GM12864 (cell line): ENCODE measurements around the gene ZPR1.
"Not testable (repeated sequence)": the region's sequence is repeated elsewhere in the genome, so short reads cannot be mapped to it uniquely, and the experiment has no call there.

Source experiments
- DNase-seq: peaks from one replicate; pipeline ENCODE4 v3.0.0-alpha.2; 2011; ENCODE audit warnings: low read depth
- H3K4me3 ChIP-seq: 2 replicates; pipeline ENCODE4 v1.5.1; 2011; ENCODE audit warnings: mild to moderate bottlenecking, low read depth, low read length, control low read depth
- CTCF ChIP-seq: IDR thresholded peaks from 2 replicates; pipeline ENCODE4 v1.5.1; 2011; ENCODE audit warnings: low read depth, mild to moderate bottlenecking, moderate library complexity, low read length, control low read depth, inconsistent platforms; ENCODE audit errors: missing control alignments

Gene ZPR1

GRCh38 chr11:116787786-116788486 is at the start of gene ZPR1:
TSS of gene ZPR1 (minus strand) at chr11:116788023. CDS start at chr11:116787990, 33 bp downstream.
- H3K4me3 ChIP-seq: peak within 1 kb of the TSS; percentile 88
- no peak for TF ChIP-seq CTCF
- no peak for DNase-seq

DNA sequence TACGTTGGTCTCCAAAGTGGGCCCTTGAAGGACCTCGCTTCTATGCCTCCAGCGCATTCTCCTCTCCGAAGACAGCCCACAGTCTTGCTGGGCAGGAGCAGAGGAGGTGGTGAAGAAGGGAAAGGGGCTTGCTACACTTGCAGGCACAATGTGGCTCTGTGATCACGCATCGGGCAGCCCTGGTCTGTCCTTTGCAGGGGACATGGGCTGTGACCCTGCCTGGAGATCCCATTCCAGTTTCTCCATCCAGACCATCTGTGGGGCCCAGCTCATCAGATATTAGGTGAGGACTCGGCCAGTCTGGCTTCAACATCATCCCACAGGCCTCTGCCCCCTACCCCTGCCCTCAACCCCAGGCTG is 48.8 kb upstream of the ZPR1 start:
- no peak for DNase-seq
- no peak for TF ChIP-seq CTCF
- H3K4me3 ChIP-seq: no peak overlapping the region

DNA sequence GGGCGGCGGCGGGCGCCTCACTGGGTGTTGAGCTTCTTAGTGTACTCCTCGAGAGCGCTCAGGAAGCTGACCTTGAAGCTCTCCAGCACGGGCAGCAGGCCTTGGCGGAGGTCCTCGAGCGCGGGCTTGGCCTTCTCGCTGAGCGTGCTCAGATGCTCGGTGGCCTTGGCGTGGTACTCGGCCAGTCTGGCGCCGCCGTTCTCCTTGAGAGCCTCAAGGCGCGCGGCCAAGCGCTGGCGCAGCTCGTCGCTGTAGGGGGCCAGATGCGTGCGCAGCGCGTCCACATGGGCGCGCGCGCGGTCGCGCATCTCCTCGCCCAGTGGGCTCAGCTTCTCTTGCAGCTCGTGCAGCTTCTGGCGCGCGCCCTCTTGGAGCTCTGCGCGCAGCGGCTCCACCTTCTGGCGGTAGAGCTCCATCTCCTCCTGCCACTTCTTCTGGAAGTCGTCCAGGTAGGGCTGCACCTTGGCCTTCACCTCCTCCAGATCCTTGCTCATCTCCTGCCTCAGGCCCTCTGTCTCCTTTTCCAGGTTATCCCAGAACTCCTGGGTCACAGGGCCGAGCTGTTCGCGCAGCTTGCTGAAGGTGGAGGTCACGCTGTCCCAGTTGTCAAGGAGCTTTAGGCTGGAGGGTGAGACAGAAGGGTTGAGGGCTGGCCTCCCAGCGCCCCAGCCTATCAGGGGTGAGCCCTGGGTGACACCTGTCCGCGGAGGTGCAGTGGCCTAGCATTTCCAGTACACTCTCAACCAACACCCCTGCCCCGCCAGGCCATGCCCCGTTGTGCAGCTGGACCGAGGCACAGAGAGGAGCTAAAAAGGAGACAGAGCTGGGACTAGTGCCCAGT is 48.2 kb upstream of the ZPR1 start:
- peak; percentile 64 for DNase-seq
- H3K4me3 ChIP-seq: peak overlapping the region; percentile 51
- TF ChIP-seq CTCF: peak; percentile 76

DNA sequence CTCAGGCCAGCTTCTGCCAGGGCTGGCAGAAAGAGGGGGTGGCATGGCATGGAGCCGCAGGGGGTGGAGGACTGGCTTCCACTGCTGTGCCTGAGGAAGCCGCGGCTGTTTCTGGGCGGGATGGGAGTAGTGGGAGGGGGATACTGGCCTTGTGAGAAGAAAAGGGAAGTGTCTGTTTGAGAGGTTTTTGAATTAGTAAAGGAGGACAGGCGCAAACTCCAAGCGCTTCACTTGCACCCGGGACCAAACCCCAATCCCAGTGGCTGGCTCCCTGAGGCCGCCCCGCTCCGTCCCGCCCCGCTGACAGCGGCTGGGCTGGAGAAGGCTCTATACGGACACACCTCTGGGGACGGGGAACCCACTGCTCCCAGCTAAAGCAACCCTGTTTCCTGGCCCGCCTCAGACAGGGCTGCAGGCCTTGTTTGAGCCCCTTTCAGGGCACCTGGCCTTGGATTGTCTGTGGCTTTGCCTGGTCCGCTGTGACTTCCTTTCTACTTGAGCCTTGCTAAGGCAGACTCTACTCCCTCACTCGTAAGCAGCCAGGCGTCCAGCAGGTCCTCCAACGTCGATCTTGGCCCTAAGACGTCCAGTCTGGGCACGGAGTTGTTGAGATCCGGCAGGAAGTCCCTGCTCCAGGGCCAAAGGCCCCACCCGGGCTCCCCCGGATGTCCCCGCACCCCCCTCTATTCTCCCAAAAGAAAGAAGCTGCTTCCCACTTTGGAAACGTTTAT is 47.4 kb upstream of the ZPR1 start:
- no peak for TF ChIP-seq CTCF
- no peak for DNase-seq
- H3K4me3 ChIP-seq: peak overlapping the region; percentile 51

DNA sequence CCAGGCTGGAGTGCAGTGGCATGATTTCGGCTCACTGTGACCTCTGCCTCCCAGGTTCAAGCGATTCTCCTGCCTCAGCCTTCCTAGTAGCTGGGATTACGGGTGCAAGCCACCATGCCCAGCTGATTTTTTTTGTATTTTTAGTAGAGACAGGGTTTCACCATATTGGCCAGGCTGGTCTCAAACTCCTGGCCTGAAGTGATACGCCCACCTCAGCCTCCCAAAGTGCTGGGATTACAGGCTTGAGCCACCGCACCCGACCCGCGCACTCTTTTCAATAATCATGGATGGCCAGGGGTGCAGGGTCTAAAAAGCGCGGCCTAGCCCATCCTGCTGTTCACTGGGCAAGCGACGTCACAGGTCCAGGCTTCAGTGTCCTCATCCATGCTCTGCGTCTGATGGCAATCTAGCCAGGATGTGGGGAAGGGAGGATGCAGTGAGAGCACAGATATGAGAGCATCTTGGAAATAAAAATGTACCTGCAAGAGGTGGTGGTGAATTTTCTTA is 46.8 kb upstream of the ZPR1 start:
- H3K4me3 ChIP-seq, DNase-seq: not testable (repeated sequence)

DNA sequence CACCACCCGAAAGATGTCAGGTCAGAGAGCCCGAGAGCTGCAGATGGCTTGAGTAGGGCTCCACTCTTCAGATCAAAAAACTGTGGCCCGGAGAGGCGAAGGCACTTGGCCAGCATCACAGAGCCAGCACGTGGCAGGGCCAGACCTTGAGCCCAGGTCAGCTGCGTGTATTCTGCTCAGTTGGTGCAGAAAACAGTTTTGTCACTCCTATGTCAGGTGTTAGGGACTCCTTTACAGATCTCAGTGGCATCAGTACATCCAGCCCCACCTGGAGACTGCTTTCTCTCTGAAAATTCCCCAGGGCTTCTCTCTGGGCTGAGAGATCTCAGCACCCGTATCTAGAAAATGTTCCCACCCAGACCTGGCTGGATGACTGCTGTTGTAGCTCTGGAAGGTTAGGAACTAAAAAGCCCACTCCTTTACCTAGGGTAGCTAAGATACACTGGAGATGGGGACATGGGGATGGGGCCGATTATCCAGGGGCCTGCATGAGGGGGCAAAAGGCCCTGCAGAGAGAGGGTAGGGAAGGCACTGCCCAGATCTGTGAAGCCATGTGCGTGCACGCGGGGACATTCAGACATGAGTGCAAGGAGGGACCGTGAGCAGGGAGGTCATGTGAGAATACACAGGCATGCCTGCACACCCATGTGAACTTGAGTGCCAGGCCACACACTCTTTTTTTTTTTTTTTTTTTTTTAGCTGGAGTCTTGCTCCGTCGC is 46.2 kb upstream of the ZPR1 start:
- no peak for TF ChIP-seq CTCF
- no peak for DNase-seq
- no peak overlapping the region for H3K4me3 ChIP-seq
